DMS153 (cell line): ENCODE results near the gene MED12L.

Experiments
- DNase-seq: peaks from one replicate; lab custom pipeline; 2025; lab: John Stamatoyannopoulos, UW

Gene MED12L

DNA sequence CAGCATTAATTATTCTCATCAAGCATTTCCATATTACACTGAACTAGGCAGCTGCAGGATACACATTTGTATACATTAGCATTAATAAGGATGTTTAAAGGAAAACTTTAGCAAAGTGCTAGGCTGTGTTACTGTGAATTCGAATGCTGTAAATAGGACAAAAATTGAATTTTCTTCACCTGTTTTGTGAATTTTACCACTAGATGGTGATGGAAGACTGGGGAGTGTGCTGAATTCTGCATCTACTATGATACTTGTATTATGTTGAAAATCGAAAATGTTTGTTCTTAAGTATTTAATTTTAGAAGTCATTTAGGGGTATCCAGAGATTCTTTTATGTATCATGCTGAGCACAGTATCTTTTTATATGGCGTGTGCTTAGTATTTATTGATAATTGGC, 205.2 kb downstream of the MED12L start:
- DNase-seq, result no peak

DNA sequence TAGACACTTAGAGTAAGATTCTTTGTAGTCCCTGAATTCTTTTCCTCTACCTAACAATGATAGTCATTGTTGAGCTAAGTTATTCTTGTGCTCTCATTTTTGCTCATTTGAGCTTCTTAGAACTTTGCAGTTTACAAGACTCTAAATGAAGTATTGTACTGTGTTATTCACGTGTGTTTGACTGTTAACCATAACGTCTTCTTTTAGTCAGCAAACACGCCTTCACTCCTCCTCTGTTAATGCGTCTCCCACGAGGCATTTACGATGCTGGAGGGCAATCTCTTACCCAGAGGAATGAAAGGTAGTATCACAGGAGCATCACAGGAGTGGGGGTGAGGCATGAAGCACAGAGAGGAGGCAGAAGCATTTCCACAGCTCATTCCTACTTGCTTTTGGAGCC, 207.7 kb downstream of the MED12L start:
- no peak for DNase-seq

DNA sequence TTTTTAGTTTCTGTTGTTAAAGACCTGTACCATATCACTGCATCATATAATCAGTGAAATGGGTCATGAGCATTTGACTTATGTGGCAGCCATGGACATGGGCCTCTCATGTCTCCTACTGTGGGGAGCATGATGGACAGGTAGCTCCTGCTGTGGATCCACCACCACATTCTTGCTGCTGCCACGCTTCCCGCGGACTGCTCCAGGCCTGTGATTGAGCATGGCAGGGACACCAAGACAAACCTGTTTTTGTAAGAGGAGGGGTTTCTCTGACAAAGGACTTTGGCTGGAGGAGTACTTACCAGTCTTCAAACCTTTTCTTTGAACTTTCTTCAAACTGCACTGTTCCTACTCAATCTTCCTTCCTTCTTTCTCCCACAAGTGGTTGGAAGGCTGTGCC, 210.8 kb downstream of the MED12L start:
- DNase-seq, result no peak

DNA sequence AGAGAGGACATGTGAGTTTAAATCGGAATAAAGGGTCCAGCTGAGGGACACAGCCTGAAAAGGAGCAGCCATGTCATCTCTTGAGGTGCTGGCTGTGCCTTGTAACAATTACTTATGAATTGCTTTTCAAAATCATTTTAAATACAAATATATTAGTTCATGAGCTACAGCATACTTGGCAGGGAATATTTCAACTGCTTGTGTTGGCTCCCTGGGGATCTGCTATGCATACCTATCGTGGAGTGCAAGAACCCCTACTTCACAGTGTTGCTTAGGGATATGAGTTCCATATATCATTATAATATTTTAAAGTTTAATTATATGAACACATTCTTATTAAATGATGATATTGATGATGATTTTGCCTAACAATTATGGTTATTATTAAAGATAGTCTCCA, 212.0 kb downstream of the MED12L start:
- no peak for DNase-seq

DNA sequence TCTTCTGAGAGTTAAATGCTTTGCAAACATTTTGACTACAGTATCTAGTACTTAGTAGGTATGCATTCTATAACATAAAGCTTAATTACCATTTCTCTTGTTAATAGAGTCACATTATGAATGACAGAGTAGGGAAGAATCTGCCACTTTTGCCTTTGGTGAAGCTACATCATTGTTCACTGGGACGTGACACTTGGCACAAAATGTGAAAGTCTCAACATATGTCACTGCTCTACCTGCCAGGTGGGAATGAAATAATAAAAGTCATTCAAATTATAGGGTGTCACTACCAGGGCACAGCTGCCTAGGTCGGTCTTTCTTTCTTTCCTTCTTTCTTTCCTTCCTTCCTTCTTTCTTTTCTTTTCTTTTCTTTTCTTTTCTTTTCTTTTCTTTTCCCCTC, 213.5 kb downstream of the MED12L start:
- DNase-seq, result no peak

DNA sequence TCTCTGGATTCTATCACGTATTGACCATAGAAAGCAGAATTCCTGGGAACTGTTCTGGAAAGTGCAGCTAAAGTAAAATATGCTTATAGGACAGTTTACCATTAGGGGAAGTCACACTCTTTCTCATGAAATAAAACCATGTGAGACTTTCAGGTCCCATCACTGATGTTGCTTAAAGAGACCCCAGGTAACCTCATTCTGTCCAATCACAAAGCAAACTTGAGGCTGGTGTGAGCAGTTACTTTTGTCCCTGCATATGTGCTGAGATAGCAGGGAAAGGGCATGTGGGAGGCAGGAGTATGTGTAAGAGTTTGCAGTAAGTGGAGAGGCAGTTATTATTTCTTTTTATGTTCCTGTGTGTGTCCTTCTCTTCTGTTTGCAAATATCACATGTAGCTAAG, 215.1 kb downstream of the MED12L start:
- no peak for DNase-seq

DNA sequence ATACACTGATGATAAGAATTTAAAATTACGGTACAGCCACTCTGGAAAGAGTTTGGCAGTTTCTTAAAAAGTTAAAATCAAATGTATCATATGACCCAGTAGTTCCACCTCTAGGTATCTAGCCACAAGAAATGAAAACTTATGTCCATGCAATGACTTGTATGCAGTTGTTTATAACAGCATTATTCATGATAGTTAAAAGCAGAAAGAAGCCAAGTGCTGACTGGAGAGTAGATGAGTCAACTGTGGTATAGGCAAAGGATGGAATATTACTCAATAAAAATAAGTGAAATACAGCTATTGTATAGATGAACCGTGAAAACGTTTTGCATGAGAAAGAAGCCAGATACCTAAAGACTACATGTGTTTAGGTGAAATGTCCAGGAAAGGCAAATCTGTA, 216.3 kb downstream of the MED12L start:
- DNase-seq, result no peak

DNA sequence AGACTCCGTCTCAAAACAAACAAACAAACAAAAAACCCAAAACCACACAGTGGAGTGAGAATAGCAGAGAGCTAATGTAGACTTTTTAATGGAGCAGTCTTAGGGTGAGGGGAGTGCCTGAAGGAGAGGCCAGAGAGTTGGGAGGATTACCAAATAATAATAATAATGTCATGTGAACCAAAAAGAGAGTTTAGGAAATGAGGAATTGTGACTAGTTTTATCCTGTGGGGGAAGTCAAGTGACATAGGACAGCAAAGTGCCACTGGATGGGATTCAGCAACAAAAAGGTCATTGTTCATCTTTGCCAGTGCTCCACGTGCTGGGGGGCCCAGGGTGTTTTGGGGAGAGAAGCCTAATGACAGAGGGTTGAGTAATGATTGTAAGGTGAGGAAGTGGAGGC, 218.3 kb downstream of the MED12L start:
- no peak for DNase-seq

DNA sequence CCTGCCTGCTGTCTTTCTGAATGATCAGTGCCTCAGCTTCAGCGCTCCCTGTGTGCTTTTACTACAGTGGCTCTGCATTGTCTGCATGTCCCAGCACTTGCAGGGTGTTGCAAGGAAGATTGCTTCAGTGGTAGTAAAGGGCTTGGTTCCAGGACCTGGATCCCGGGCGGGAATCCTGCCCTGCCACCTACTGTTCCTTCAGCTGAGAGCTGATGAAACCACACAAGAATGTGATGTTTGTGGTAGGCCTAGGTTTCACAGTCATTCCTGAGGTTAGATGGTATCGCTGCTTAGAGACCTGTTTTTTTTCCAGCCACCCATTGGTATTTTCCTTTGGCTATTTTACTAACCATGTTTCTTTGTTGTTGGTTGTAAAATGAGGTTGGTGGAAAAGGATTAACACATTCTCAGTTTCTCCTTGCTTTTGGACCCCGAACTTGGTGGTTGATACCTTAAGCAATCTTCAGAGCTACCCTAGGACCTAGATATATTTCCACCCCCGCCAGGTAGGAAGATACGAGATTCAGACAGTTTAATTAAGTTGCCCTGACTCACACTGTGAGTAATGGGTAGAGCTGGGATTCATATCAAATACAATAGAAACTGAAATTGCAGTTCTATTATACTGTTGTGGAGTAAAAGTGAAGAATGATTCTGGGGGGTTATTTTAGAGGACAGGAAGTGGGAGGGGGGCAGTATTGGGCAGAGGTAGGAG, 219.8 kb downstream of the MED12L start:
- DNase-seq, result no peak

DNA sequence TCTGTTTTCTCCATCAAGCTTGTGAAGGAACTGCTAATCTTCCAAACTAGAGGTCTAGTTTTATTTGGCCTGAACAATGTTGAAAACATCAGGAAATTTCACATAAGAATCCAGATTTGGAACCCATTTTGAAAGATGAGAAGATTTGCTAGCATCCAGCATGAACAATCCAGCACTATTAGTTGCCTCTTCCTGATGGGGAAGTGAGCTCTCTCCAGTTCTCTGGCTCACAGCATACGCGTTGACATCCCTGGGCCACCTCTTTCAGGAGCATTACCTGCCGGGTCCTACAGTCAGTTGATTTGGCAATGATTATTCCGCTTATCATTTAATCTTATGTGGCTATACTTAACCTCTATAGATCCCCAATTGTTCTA, 220.3 kb downstream of the MED12L start:
- DNase-seq, result no peak

DNA sequence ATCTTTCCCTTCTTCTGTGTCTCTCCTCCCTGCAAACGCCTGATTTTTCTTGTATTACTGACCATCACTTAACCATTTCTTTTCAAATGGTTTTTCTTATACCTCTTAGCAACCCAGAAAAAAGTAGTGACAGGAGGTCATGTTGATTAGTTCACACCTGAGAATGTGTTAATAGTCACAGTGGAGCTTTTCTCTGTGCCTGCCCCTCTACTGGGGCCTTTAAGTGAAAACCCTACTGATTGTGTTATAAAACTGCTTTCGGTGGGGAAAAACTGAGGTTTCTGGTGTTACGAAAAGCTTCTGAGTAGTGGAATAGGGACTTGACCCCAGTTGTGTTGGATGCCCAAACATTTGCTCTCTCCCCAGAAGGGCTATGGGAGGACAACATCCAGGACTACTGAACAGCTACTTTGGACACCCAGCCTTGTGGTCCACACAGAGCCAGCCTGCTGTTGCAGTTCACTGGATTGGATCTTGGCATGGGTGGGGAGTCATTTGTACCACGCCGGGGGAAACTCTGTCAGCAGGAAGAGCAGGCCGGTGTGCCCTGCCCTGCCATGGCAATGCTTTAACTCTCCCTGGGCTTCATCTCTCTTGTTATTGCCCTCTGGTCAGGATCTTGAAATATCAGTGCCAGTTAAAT, 220.8 kb downstream of the MED12L start:
- DNase-seq, result no peak

DNA sequence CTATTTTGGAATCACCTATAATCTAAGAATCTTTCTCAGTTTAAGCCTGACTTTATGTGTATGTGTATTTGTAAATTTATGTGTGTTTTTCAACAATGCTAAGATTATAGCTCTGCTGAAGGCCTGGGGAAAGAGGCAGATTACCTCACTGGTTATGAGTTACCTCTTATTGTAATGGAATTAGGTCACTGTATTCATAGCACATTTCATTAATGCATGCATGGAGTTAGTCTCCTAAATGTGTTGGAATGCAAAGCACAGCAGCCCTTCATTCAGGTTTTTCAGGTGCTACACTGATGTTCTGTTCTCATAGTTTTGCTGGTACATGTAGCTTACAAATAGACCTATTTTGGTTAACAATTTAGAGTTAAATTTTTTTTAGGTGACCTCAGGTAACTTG, 221.7 kb downstream of the MED12L start:
- DNase-seq, result no peak

DNA sequence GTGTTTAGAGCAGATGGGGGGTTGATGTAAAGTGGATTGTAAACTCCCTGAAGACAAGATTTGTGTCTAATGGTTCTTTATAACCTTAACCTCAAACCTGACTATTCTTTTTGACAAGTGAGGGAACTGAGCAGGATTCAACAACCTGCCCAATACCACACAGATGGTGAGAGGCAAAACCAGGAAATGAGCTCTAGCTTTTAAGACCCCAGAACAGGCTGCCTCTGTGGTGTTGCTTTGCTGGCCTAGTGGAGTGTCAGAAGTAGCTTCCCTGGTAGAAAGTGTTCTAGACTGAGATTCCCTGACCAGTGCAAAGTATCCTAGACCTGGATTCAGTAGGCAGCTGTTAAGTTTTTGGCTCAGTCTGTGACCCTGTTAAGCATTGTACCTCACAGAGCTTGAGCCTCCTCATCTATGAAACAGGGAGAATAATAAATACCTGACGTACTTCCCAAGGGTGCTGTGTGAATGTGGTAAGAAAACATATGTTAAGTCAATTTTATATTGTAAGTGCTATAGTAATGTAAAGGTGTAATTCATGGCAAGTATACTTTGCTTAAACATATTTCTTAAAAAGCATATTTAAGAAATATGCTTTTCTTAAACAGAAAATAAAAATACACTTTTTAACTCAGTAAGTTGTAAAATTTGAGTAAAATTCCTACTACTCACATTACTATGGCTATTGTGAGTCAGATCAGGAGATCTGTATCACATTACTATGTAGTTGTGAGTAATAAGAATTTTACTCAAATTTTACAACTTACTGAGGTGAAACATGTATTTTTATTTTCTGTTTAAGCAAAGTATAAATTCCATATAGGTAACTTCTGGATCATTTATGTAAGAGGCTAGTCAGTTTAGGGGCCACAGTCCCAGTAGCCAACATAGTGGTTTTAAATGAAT, 222.4 kb downstream of the MED12L start:
- DNase-seq, result no peak

DNA sequence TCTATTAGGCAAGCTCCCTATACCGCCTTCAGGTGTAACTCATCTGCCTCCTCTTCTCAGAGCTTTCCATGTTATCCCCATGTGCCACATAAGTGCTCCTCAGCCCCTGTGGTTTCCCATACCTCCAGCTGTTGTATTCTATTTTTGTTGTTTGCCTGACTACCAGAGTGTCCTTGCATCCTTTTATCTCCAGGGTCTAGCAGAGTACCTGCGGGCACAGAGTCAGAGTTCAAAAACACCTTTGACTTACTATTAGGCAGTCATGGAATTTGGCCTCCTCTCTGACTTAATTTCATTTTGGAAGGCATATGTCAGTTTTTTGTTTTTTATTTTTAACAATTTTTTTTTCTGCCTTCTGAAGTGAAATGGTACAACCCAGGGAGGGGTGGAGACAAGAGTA, 224.1 kb downstream of the MED12L start:
- no peak for DNase-seq

DNA sequence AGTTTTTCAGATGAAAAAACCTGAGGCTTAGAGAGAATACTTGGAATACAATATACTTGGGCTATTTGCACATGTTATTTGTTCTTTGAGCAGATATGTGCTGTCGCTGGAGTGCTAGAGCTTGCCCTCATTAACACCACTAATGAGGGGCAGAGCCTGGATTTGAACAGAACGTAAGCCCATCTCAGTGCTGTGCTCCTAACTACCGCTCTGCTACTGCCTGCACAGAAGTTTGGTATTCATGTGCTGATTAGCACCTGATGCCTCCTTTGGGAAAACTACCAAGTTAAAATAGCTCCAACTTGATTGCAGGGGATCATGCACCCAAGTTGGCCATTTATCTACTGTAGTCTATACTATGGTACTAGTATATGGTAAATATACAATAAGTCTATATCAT, 227.5 kb downstream of the MED12L start:
- no peak for DNase-seq

DNA sequence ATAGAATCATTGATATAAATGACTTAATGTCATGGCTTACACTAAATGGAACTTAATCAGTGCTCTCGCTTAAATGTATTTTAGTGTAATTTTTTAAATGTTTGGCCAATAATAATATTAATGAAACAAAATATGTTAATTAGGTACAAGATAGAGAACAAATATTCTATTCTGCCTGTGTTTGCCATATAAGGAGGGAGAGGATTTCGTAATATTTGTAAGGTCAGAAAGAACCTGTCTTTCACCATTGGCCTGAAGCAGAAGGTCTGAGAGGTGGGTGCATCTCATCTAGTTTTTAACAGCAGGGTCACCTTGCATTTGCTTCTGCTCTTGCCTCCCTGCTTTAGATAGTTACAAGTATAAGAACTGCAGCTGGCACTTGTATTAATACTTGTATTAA, 228.7 kb downstream of the MED12L start:
- no peak for DNase-seq

DNA sequence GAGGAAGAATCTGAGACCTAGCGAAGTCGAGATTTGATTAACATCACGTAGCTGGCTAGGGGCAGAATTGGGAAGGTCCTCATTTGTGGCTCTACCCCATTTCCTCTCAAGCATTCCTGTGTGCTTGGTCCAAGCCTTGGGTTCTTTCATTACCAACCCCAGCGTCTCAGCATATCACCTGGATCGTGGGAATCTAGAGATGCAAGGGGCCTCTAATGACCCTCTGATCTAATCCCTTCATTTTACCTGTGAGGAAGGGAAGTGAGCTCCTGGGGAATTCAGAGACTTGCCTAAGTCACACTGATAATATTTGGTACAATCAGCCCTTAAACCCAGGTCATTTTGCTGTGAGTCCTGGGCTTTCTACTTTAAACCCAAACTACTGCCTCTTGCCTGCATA, 229.1 kb downstream of the MED12L start:
- DNase-seq, result no peak

DNA sequence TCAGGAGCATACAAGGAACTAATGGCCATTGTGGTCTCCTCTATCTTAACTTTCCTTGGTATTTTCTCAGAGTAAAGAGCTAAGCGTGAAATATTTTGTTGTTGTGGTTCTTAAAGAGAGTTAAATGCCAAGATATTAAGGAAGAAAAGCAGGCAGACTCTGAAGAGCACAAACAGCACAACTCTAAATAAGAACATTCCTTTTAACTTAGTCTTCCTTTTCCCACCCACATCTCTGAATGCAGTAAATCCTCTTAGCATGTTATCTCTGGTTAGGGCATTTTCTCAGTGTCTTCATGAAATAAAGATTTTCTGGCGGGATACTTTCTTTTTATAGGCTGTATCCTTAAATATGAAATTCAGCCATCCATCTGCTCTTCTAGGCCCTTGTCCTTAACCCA, 229.7 kb downstream of the MED12L start:
- no peak for DNase-seq

DNA sequence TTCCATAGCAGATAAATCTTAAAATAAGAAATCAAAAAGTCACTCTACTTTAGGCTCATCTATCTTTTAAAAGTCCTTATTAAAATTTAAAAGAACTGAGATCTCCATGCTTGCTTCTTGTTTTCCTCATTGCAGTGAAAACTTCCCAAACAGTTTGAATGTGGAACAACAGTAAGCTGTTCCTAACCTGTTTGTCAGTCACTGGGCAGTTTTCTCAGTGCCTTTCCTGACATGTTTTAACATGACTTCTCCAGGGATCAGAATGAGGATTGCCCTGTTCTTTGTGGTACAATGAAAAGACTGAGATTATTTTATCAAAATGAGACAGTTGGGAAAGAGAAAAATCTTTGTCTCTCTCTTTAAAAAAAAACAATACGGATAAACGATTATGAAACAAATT, 230.4 kb downstream of the MED12L start:
- DNase-seq, result no peak

DNA sequence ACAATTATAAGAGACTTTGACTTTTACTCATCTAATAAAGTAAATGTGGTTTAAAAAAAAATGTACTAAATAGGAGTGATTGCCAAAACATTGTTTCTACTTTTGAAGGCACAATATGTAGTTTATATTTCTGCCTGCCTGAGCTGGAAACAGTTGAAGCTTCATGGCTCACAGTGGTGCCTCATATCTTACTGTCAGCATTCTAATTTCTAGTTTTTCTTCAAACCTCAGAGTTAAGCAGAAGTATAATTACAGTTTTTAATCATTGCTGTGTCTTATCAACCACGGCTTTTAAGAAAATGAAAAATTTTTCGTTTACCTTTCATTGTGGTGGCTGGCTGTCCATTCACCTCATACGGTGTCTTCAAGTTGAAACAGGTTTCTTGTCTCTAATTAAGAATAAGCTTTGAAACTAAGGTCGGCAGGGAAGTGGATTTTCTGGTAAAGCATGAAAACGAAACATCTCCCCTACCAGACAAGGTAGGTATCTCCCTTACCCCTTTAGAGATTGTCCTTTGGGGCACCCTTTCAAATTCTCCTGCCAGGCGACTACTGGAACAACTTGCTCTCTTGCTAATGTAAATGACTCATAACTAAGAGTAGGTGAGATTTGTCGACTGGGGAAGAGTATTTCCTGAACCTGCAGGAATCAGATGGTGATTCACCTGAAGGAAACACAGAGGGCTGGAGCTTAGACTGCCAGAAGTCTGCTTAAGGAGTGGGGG, 231.0 kb downstream of the MED12L start, which contains the start of gene GPR87:
GPR87 (minus strand) TSS at position 554 of the 725 bp plus-strand sequence. CDS start 16,720 bp downstream, outside the sequence.
- no peak for DNase-seq

DNA sequence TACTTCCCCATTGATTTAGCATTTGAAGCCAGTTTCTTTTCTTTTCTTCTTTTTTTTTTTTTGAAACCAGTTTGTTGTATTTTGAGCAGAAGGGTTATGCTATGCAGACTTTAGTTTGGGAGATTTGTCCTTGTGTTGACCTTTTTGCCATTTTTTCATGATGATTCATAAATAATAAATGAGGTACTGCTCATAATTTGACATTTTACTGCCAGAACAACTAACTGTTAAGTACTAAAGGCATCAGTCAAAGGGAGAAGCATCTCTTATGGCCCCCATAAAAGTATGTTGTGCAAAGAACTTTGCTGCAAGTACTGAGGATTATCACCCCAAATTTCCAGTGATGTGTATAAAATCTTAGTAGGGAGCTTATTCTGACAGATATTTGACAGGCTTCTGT, 232.8 kb downstream of the MED12L start:
- no peak for DNase-seq

DNA sequence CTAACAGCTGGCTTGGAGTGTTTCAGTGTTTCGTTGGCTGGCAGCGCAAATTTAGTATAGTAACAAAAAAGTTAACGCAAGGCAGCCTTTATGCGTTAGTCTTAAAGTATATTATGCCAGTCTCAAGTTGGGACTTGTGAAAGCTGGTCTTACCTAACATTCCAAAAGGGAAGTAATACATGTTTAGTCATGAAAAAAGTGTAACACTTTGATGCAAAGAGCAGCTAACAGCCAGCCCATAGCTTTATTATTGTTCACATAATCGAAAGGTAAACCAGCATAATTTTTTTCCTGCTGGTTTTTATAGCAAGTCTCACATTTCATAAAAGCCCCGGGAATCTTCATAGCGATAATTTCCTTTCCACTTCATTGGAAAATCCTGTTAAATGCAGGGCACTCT, 233.5 kb downstream of the MED12L start:
- DNase-seq, result no peak
